Measurements from ENCODE around the gene KDM2A. TPM values are rescaled to one million over a fixed set of nuclear protein-coding genes. Genes with fewer than 3 reads are reported as not detected.

The KDM2A gene
- total RNA-seq, 1 experiment from 2014 or later = 50.4 TPM

DNA sequence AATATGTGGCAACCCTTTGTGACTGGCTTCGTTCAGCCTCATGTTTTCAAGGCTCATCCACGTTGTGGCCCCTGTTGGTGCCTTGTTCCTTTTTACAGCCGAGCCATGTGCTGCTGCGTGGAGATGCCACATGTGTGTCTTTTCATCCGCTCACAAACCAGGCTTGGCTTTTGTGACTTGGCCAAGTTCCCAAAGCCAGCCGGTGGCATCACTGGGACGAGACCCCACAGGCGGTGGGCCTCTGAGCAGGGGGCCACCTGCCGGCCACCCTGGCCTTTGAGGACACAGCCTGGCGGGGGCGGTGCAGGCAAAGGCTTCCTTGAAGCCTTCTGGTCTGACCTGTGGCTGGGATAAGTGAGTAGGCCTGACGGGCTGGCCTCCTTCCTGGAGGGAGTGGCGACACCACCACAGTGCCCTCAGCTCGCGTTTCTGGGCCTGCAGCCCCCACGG, 157.7 kb downstream of the KDM2A start:
- Histone ChIP-seq H3K4me2 (ENCODE audit: low read length) (peak overlapping the region; percentile 64), H3K9ac (ENCODE audit: low read length) (peak overlapping the region; percentile 38; the same call in 1 of the 2 replicates), H3K27me3 (ENCODE audit: insufficient read depth, low read length) (no peaks in the 10 kb centered on the region), H3K79me2 (ENCODE audit: insufficient read depth, low read length) (peaks cover 67% of the 10 kb centered on the region), H2AFZ (ENCODE audit: low read depth, low read length, poor library complexity, severe bottlenecking) (no peak overlapping the region), H4K20me1 (ENCODE audit: insufficient read depth) (no peaks in the 10 kb centered on the region), H3K27ac (ENCODE audit: low read depth, low read length) (peak overlapping the region; percentile 57), H3K4me1 (ENCODE audit: control insufficient read depth in 1 of 2, insufficient read depth in 2 of 2, low read length in 2 of 2) (peaks cover 4 to 19% of the 10 kb centered on the region in 2 experiments), H3K9me2 (ENCODE audit: insufficient read depth) (no peaks in the 10 kb centered on the region), H3K9me3 (ENCODE audit: control insufficient read depth in 1 of 2, insufficient read depth in 1 of 2, low read depth in 1 of 2, low read length in 2 of 2) (no peaks in the 10 kb centered on the region), H3K36me3 (ENCODE audit: control insufficient read depth in 1 of 2, insufficient read depth in 2 of 2, low read length in 2 of 2) (peaks cover 9 to 24% of the 10 kb centered on the region in 2 experiments; a peak in 3 of 4 replicates), H3K4me3 (replicated peaks in 1 of 2; ENCODE audit: low read depth in 1 of 2, low read length in 2 of 2) (peak overlapping the region in 1 of 2 experiments; percentile 41; a peak in 1 of 4 replicates)
- BruUV-seq (replicated peaks) = no TSS peak
- TF ChIP-seq EGR1 (IDR thresholded peaks at IDR 0.05; ENCODE audit: low read depth) (no peak), RAD21 (IDR thresholded peaks at IDR 0.05; ENCODE audit: low read depth) (no peak)
- TF ChIP-seq, protein P1, sequence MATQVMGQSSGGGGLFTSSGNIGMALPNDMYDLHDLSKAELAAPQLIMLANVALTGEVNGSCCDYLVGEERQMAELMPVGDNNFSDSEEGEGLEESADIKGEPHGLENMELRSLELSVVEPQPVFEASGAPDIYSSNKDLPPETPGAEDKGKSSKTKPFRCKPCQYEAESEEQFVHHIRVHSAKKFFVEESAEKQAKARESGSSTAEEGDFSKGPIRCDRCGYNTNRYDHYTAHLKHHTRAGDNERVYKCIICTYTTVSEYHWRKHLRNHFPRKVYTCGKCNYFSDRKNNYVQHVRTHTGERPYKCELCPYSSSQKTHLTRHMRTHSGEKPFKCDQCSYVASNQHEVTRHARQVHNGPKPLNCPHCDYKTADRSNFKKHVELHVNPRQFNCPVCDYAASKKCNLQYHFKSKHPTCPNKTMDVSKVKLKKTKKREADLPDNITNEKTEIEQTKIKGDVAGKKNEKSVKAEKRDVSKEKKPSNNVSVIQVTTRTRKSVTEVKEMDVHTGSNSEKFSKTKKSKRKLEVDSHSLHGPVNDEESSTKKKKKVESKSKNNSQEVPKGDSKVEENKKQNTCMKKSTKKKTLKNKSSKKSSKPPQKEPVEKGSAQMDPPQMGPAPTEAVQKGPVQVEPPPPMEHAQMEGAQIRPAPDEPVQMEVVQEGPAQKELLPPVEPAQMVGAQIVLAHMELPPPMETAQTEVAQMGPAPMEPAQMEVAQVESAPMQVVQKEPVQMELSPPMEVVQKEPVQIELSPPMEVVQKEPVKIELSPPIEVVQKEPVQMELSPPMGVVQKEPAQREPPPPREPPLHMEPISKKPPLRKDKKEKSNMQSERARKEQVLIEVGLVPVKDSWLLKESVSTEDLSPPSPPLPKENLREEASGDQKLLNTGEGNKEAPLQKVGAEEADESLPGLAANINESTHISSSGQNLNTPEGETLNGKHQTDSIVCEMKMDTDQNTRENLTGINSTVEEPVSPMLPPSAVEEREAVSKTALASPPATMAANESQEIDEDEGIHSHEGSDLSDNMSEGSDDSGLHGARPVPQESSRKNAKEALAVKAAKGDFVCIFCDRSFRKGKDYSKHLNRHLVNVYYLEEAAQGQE (IDR thresholded peaks at IDR 0.05; ENCODE audit: low read depth) = no peak
- RAD21 ChIA-PET (ENCODE audit: low non-redundant PET in 1 of 2, low total read pairs in 2 of 2, uncharacterized antibody in 2 of 2, unreplicated experiment in 2 of 2) = no interaction called here
- POLR2A ChIA-PET = no interaction called here
- DNase-seq (ENCODE audit: low read depth, low spot score) (no peak), ATAC-seq (peak; percentile 20; the same call in 1 of the 2 replicates)
- intact Hi-C loops (cut with micrococcal nuclease) = no loop called here
- CTCF ChIA-PET = interaction anchor here (1.2 kb wide), 1 partner anchor 10 kb away, joined by 5 read pairs; the partner anchor contains the start of gene GRK2

DNA sequence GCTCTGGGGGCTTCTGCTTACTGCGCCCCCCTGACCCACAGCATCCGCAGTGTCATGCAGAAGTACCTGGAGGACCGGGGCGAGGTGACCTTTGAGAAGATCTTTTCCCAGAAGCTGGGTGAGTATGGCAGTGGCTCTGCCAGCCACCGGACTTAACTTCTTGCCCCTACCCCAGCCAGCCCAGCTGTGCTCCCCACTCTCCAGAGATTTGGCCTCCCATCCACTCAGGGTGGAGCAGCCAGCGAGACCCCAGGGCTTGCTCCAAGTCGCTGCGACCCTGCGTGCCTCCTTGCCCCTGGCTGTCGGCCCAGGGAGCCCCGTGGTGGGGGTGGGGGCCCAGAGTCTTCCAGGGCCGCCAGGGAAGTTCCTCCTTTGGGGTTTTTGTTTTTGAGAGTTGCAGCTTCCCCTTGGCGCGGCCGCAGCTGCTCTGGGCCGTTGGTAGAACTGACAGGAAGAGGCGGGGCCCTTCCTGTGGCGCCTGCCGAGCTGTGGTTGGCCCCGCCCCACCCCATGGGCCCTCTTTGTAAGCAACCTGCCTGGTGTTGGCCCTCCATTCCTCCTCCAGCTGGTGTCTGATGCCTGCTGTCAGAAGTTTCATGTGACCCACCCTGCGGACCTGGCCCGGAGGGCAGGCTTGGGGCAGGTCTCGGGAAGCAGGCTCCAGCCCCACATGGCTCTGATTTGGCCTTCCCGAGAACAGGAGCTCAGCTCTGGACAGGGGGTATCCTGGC, 158.3 kb downstream of the KDM2A start:
- ChIA-PET CTCF (interaction anchor here (1.2 kb wide), 1 partner anchor 11 kb away, joined by 5 read pairs; the partner anchor contains the start of gene GRK2), POLR2A (no interaction called here), RAD21 (ENCODE audit: low non-redundant PET in 1 of 2, low total read pairs in 2 of 2, uncharacterized antibody in 2 of 2, unreplicated experiment in 2 of 2) (no interaction called here)
- no peak for DNase-seq (ENCODE audit: low read depth, low spot score)
- no peaks in the 10 kb centered on the region for H4K20me1 ChIP-seq (ENCODE audit: insufficient read depth)
- peak overlapping the region; percentile 23 to 41 for H3K4me3 ChIP-seq (replicated peaks in 1 of 2; ENCODE audit: low read depth in 1 of 2, low read length in 2 of 2)
- TF ChIP-seq ZFX (IDR thresholded peaks at IDR 0.05) (0 out of 2 replicates have a peak, but pooled peaks have one; percentile 15), RAD21 (IDR thresholded peaks at IDR 0.05; ENCODE audit: low read depth) (no peak)
- H3K79me2 ChIP-seq (ENCODE audit: insufficient read depth, low read length) = peaks cover 61% of the 10 kb centered on the region
- intact Hi-C loops (cut with micrococcal nuclease) = no loop called here
- H3K27me3 ChIP-seq (ENCODE audit: insufficient read depth, low read length) = no peaks in the 10 kb centered on the region
- no peaks in the 10 kb centered on the region for H3K9me2 ChIP-seq (ENCODE audit: insufficient read depth)
- no TSS peak for BruUV-seq (replicated peaks)
- peak overlapping the region; percentile 57 for H3K27ac ChIP-seq (ENCODE audit: low read depth, low read length)
- peak; percentile 77 for ATAC-seq
- peak overlapping the region; percentile 64 for H3K4me2 ChIP-seq (ENCODE audit: low read length)
- peaks cover 4 to 19% of the 10 kb centered on the region in 2 experiments for H3K4me1 ChIP-seq (ENCODE audit: control insufficient read depth in 1 of 2, insufficient read depth in 2 of 2, low read length in 2 of 2)
- H3K9ac ChIP-seq (ENCODE audit: low read length) = peak overlapping the region; percentile 38; the same call in 1 of the 2 replicates
- peaks cover 14 to 28% of the 10 kb centered on the region in 2 experiments; a peak in 3 of 4 replicates for H3K36me3 ChIP-seq (ENCODE audit: control insufficient read depth in 1 of 2, insufficient read depth in 2 of 2, low read length in 2 of 2)
- H3K9me3 ChIP-seq (ENCODE audit: control insufficient read depth in 1 of 2, insufficient read depth in 1 of 2, low read depth in 1 of 2, low read length in 2 of 2) = no peaks in the 10 kb centered on the region
- no peak overlapping the region for H2AFZ ChIP-seq (ENCODE audit: low read depth, low read length, poor library complexity, severe bottlenecking)

Data from HCT116 (cell line).